Effector memory CD4-positive, alpha-beta T cell (primary cell): Measurements from ENCODE around the gene CNDP2.

Source experiments
- DNase-seq, 3 donors: peaks; one replicate each; pipeline ENCODE4 v3.0.0-alpha.2; 2020
- H3K27ac ChIP-seq: 2 replicates; pipeline ENCODE4 v1.7.0; 2013; ENCODE audit warnings: mild to moderate bottlenecking, low read length, moderate library complexity; ENCODE audit not compliant: insufficient read depth, poor library complexity, severe bottlenecking
- H3K27me3 ChIP-seq: replicated peaks from 2 replicates; pipeline ENCODE4 v1.7.0; 2013; ENCODE audit warnings: mild to moderate bottlenecking, low read length; ENCODE audit not compliant: insufficient read depth, control insufficient read depth, poor library complexity, severe bottlenecking
- H3K36me3 ChIP-seq: 2 replicates; pipeline ENCODE4 v1.7.0; 2013; ENCODE audit warnings: mild to moderate bottlenecking, low read length, moderate library complexity; ENCODE audit not compliant: control insufficient read depth, insufficient read depth
- H3K4me1 ChIP-seq: 2 replicates; pipeline ENCODE4 v1.7.0; 2013; ENCODE audit warnings: low read length, mild to moderate bottlenecking; ENCODE audit not compliant: control insufficient read depth, insufficient read depth, poor library complexity, severe bottlenecking
- H3K4me3 ChIP-seq: 2 replicates; pipeline ENCODE4 v1.7.0; 2013; ENCODE audit warnings: low read length, low read depth, mild to moderate bottlenecking; ENCODE audit not compliant: insufficient read depth, poor library complexity, severe bottlenecking
- H3K9me3 ChIP-seq: 2 replicates; pipeline ENCODE4 v1.7.0; 2013; ENCODE audit warnings: mild to moderate bottlenecking, low read length, moderate library complexity; ENCODE audit not compliant: control insufficient read depth

Gene CNDP2

DNA sequence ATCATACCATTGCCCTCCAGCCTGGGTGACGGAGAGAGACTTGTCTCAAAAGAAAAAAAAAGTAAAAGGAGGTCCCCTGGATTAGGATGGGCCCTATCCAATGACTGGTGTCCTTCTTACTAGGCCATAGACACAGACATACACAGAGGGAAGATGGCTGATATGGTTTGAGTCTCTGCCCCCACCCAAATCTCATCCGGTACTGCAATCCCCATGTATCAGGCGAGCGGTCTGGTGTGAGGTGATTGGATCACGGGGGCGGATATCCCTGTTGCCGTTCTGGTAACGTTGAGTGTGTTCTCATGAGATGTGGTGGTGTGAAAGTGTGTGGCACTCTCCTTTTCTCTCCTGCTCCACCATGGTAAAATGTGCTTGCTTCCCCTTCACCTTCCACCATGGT is 7.8 kb upstream of the CNDP2 start:
- peaks cover 2% of the 10 kb centered on the region for H3K4me1 ChIP-seq
- DNase-seq, result no peak
- no peaks in the 10 kb centered on the region for H3K36me3 ChIP-seq
- H3K27ac ChIP-seq, result no peak overlapping the region
- no peak overlapping the region for H3K4me3 ChIP-seq
- H3K27me3 ChIP-seq, result no peaks in the 10 kb centered on the region
- H3K9me3 ChIP-seq, result no peaks in the 10 kb centered on the region

DNA sequence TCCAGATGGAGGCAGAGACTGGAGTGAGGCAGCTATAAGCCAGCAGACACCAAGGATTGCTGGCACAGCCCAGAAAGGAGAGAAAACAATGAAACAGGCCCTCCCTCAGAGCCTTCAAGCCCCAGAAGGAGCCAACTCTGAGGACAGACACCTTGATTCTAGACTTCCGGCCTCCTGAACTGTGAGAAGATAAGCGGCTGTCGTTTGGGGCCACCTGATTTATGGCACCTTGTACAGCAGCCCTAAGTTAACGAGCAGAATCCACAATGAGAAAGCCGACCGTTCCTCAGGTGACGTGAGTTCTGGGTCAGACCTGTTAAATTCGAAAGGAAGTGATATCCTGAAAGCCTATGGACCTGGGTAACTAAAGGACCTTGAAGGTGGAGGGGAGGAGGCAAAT is 7.3 kb upstream of the CNDP2 start:
- H3K27ac ChIP-seq, result no peak overlapping the region
- H3K36me3 ChIP-seq, result no peaks in the 10 kb centered on the region
- no peaks in the 10 kb centered on the region for H3K27me3 ChIP-seq
- no peaks in the 10 kb centered on the region for H3K9me3 ChIP-seq
- no peak overlapping the region for H3K4me3 ChIP-seq
- H3K4me1 ChIP-seq, result peaks cover 2% of the 10 kb centered on the region
- DNase-seq, result no peak

DNA sequence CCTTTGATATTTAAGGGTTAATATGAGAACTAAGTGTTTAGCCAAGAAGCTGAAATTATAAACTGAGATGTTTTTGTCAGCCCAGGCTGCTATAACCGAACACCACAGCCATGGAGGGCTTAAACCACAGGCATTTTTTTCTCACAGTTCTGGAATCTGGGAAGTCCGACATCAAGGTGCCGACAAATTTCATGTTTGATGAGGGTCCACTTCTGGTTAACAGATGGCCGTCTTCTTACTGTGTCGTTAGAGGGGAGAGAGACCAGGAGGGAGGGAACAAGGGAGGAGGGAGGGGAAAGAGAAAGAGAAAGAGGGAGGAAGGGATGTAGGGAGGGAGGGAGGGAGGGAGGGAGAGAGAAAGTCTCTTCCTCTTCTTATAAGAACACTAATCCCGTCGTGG is 6.5 kb upstream of the CNDP2 start:
- no peaks in the 10 kb centered on the region for H3K9me3 ChIP-seq
- no peak overlapping the region for H3K27ac ChIP-seq
- H3K36me3 ChIP-seq, result no peaks in the 10 kb centered on the region
- no peak overlapping the region for H3K4me3 ChIP-seq
- H3K4me1 ChIP-seq, result no peaks in the 10 kb centered on the region
- no peak for DNase-seq
- H3K27me3 ChIP-seq, result no peaks in the 10 kb centered on the region

DNA sequence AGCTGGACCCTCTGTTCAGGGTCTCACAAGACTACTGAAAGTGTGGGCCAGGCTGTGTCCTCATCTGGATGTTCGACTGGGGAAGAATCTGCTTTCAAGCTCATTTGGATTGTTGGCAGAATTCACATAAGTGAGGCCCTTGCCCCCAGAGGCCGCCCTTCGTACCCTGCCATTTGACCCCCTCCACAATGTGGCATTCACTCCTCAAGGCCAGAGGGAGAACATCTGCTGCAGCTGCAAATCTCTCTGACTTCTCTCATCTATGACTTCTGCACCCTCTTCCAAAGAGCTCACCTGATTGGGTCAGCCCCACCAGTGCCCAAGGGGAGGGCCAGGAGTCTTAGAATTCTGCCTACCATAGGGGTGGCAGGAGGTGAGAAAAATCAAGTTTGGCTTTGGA is 3.9 kb upstream of the CNDP2 start:
- Histone ChIP-seq H3K9me3 (no peaks in the 10 kb centered on the region), H3K36me3 (no peaks in the 10 kb centered on the region), H3K27me3 (no peaks in the 10 kb centered on the region), H3K4me3 (no peak overlapping the region), H3K27ac (no peak overlapping the region), H3K4me1 (peaks cover 11% of the 10 kb centered on the region)
- DNase-seq, result no peak

DNA sequence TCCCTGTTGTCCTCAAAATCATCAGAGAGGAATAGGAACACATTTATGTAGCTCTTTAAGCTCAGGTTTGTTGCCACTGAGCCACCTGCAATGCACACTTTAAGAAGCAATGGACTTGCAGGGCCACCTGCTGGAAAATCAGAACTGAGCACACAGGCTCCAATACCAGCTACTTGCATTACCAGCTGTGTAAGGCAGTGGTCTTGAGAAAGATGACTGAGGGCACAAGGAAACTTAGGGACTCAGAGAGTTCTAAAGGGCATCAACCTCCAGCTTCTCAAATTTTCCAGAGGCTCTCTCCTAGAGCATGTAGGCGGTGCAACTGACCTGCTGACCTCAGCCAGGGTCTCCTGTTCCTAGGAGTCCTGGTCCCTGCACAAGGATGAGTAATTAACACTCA is 2.5 kb upstream of the CNDP2 start:
- H3K27me3 ChIP-seq, result no peaks in the 10 kb centered on the region
- no peak overlapping the region for H3K27ac ChIP-seq
- DNase-seq, result peak; percentile 34 to 44 (median 39)
- no peaks in the 10 kb centered on the region for H3K36me3 ChIP-seq
- H3K4me1 ChIP-seq, result peaks cover 19% of the 10 kb centered on the region
- no peaks in the 10 kb centered on the region for H3K9me3 ChIP-seq
- H3K4me3 ChIP-seq, result no peak overlapping the region

DNA sequence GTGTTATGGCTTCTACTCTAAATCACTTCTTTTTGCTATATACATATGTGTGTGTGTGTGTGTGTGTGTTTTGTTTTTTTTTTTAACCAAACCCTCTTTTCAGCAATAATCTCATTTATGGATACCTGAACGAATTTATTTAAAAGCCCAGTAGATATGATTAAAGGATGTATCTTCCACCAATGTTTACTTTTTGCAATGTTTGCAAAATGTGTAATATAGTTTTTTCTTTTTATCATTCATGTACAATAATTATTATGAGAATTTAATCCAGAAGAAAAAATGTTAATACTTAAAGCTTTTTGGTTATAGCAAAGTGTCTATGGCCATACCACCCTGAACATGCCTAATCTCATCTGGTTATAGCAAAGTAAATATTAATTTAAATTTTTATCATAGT is 1.6 kb upstream of the CNDP2 start:
- H3K9me3 ChIP-seq, result no peaks in the 10 kb centered on the region
- H3K4me1 ChIP-seq, result peaks cover 23% of the 10 kb centered on the region
- H3K27ac ChIP-seq, result no peak overlapping the region
- H3K4me3 ChIP-seq, result no peak overlapping the region
- DNase-seq, result no peak
- H3K27me3 ChIP-seq, result no peaks in the 10 kb centered on the region
- H3K36me3 ChIP-seq, result no peaks in the 10 kb centered on the region

DNA sequence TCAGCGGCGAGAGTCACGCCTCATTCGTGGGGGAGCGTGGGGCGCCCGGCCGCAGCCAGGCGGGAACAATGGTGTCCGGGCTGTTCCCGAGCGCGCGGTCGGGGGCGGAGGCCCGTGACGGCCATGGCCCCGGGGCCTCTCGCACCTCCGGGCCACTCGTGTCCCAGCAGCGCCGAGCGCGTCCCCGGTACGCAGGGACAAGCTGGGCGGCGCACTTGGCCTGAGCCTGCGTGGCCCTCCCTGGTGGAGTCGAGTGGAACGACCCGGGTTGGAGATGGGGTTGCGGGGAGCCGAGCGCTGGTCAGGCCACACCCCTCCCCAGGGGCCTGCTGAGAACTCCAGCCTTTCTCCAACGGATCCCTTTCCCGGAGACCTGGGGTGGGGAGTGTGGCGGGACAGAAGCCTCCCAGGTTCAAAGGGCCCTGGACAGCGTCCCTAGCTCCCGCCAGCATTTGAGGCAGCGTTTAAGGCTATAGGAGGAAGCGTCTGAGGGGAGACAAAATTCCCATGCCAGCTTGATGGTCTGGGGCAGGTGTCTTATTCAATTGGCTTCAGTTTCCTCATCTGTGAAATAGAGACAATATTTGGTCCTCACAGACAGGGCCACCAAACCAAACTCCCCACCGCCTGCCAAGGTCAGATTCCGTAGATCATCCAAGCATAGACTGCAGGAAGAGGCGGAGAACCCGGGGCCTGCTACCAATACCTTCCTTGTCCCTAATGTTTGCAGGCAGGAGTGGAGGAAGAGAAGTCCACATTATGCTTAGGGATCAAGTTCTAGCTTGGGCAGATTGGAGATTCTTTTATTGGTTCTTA is 553 bp downstream of the CNDP2 start:
- H3K27me3 ChIP-seq, result no peaks in the 10 kb centered on the region
- no peaks in the 10 kb centered on the region for H3K9me3 ChIP-seq
- peaks cover 7% of the 10 kb centered on the region for H3K36me3 ChIP-seq
- peak overlapping the region; percentile 76 for H3K4me3 ChIP-seq
- H3K27ac ChIP-seq, result peak overlapping the region; percentile 85
- peaks cover 31% of the 10 kb centered on the region for H3K4me1 ChIP-seq
- no peak for DNase-seq

DNA sequence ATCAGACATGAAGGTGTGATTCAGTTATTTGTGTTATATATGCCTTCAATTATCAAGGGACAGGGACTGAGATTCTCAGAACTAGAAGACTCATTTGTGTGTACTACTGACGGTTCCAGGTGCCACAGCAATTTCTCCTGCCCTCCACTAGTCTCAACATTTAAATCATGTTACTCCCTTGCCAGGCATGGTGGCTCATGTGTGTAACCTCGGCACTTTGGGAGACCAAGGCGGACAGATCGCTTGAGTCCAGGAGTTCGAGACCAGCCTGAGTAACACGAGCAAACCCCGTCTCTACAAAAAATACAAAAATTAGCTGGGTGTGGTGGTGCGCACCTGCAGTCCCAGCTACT is 1.1 kb downstream of the CNDP2 start:
- Histone ChIP-seq H3K27me3 (no peaks in the 10 kb centered on the region), H3K9me3 (no peaks in the 10 kb centered on the region), H3K4me3 (peak overlapping the region; percentile 76), H3K36me3 (peaks cover 8% of the 10 kb centered on the region), H3K4me1 (peaks cover 31% of the 10 kb centered on the region), H3K27ac (peak overlapping the region; percentile 85)
- DNase-seq, result no peak

DNA sequence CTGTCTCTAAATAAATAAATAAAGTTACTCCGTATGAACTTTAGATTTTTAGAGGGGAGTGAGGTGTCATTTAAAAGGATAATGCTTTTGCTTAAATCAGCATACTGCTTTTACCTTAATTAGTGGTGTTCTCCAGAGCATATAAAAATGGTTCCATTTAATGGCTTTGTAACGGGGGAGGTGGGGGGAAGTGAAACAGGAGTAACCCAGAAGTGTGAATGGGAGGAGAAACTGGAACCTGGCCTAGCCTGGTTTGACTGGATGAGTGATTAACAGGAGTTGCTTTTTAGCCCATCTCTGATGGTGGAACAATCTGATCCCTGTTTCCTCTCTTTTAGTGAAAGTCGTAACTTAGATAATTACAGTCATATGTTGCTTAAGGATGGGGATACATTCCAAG is 1.6 kb downstream of the CNDP2 start:
- Histone ChIP-seq H3K4me1 (peaks cover 31% of the 10 kb centered on the region), H3K36me3 (peaks cover 13% of the 10 kb centered on the region), H3K27me3 (no peaks in the 10 kb centered on the region), H3K9me3 (no peaks in the 10 kb centered on the region), H3K27ac (no peak overlapping the region), H3K4me3 (no peak overlapping the region)
- no peak for DNase-seq

DNA sequence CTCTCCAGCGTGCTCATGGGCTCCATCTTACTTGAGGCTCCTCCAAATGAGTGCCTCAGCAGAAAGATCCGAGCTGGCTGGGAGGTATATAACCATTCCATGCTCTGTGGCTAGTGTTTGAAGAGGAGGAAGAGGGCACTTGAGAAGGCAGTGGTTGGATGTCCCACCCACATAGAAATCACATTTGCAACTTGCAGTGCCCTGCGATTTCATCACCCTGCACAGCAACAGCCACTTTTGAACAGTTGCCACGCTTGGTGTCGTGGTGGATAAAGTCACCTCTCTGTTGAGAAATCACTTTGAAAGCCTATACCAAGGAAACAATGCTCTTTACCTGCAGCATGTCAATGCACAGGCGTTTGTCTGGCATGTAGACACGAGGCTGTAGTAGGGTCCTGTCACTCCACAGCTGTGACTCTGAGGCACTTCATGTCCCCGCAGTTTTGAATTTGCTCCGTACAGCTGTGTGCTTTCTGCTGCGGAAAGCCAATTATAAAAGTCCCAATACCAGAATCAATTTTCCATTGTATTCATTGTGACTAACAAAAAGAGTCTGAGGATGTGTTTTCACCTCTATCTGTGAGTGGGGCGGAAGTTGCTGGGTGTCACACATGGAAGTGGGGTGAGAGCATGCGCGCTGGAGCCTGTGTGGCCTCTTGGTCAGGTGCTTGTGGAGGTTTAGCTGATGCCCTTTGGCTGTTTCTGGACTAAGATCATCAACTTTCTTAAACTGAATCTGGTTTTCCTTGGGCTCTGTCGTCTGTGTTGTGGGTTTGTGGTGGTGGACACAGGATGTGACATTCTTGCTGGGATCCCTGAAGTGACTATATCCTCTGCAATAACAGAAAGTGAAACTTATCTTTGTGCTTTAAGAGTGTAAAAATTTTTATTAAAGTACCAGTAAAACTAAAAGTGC is 2.8 kb downstream of the CNDP2 start:
- Histone ChIP-seq H3K36me3 (peaks cover 22% of the 10 kb centered on the region), H3K4me1 (peaks cover 31% of the 10 kb centered on the region), H3K27me3 (no peaks in the 10 kb centered on the region), H3K4me3 (peak overlapping the region; percentile 61), H3K9me3 (no peaks in the 10 kb centered on the region), H3K27ac (peak overlapping the region; percentile 86)
- peak; percentile 61 to 70 (median 63) for DNase-seq
